GM10248 (cell line): ENCODE results near the gene ZNF324B.
"Not testable (repeated sequence)": the region's sequence is repeated elsewhere in the genome, so short reads cannot be mapped to it uniquely, and the experiment has no call there.

Experiments used
- CTCF ChIA-PET: fragments of 300-600 bp; sonication (Branson Sonifier 250); formaldehyde crosslinking; extraction: SDS; loops from one replicate; lab custom pipeline; 2021; ENCODE audit warnings: antibody characterized with exemption; lab: Yijun Ruan, JAX
- POLR2A ChIA-PET: fragments of 350-650 bp; sonication (Branson Sonifier 250); formaldehyde crosslinking; extraction: SDS; loops from one replicate; lab custom pipeline; 2020; ENCODE audit warnings: antibody characterized with exemption; lab: Yijun Ruan, JAX
- DNase-seq: peaks from one replicate; pipeline ENCODE4 v3.0.0; 2012; ENCODE audit errors: extremely low spot score
- CTCF ChIP-seq: IDR thresholded peaks from 2 replicates; pipeline ENCODE4 v1.5.1; 2012; ENCODE audit warnings: mild to moderate bottlenecking, low read depth; ENCODE audit errors: extremely low read depth, missing control alignments, control extremely low read depth

The ZNF324B gene

GRCh38 chr19:58480481-58480830 lies 29.0 kb downstream of the ZNF324B start:
- CTCF ChIA-PET = interaction anchor here (0.9 kb wide), 1 partner anchor 34 kb away, joined by 4 read pairs; no protein-coding TSS in a partner anchor
- TF ChIP-seq CTCF = no peak
- POLR2A ChIA-PET = no interaction called here
- no peak for DNase-seq

DNA sequence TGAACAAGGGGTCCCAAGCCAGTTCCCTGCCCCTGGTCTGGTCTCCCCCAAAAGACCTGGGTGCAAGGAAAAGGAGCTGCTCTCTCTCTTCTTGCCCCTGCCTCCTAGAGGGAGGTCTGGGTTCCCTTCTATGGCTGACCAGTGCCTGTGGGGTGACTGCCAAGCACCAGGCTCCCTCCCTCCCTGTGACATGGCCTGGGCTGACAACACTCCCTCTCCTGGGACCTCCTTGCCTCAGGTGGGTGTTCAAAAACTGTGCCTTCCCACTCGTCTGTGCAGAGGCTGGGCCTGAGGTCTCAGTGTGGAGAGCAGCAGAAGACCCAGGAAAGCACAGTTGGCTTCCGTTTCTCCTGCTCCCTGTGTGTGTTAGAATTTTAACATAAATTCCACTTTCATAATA lies 29.4 kb downstream of the ZNF324B start:
- no peak for DNase-seq
- ChIA-PET POLR2A (no interaction called here), CTCF (interaction anchor here (0.9 kb wide), 1 partner anchor 33 kb away, joined by 4 read pairs; no protein-coding TSS in a partner anchor)
- TF ChIP-seq CTCF = no peak

DNA sequence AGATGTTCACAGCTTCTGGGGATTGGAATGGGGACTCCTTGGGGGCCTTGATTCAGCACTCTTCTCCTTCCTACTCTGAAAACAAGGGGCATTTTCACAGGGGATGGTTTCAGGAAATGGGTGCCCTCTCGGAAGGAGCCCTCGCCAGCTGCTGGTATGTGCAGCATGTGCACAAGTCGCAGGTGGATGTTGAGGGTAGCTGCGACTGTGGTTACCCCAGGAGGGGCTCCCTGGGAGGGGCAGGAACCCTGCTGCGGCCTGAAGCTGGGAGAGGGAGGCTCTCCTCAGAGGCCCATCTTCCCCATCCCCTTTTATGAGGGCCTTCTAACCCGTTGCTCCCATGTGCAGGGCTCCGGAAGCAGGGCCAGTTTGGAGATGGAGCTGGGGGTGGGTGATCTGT lies 30.9 kb downstream of the ZNF324B start:
- ChIA-PET CTCF (interaction anchor here (1.7 kb wide), 1 partner anchor 37 kb away, joined by 8 read pairs; the partner anchor contains the start of gene ZBTB45), POLR2A (no interaction called here)
- DNase-seq = no peak
- no peak for TF ChIP-seq CTCF

- no peak for TF ChIP-seq CTCF
- POLR2A ChIA-PET = no interaction called here
- CTCF ChIA-PET = no interaction called here
- DNase-seq = no peak
These were observed 32.4 kb downstream of the ZNF324B start for GRCh38 chr19:58483776-58484175.

DNA sequence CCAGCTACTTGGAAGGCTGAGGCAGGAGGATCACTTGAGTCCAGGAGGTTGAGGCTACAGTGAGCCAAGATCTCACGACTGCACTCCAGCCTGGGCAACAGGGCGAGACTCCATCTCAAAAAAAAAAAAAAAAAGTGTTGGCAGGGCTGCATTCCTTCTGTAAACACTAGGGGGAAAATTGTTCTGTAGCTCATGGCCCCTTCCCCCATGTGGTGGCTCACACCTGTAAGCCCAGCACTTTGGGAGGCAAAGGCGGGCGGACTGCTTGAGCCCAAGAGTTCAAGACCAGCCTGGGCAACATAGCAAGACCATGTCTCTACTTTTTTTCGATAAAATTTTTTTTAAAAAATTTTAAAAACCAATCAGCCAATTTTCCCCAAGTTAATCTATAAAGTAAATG lies 32.9 kb downstream of the ZNF324B start:
- DNase-seq, CTCF ChIA-PET: not testable (repeated sequence)
- POLR2A ChIA-PET = interaction anchor here (0.6 kb wide), 1 partner anchor 71 kb away, joined by 5 read pairs; no protein-coding TSS in a partner anchor

GRCh38 chr19:58491393-58491792 lies 40.0 kb downstream of the ZNF324B start:
- ChIA-PET CTCF (no interaction called here), POLR2A (interaction anchor here (0.6 kb wide), 1 partner anchor 11 kb away, joined by 3 read pairs; no protein-coding TSS in a partner anchor)
- DNase-seq = no peak
- no peak for TF ChIP-seq CTCF

DNA sequence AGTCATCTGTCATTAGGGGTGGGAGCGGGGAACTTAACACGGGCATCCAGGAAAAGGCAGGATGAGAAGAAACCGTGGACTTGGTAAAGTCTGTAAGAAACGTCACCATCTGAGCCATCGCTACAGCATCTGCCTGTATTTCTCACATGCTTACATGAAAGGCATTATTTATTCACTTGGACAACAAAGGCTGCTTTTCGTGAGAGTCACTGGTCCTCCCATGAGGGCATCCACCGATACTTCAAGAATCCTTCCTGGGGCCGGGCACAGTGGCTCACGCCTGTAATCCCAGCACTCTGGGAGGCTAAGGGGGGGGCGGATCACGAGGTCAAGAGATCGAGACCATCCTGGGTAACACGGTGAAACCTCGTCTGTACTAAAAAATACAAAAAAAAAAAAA lies 40.8 kb downstream of the ZNF324B start:
- POLR2A ChIA-PET = no interaction called here
- TF ChIP-seq CTCF = no peak
- CTCF ChIA-PET = no interaction called here
- no peak for DNase-seq
